Measurements from ENCODE around the gene PAX8.

DNA sequence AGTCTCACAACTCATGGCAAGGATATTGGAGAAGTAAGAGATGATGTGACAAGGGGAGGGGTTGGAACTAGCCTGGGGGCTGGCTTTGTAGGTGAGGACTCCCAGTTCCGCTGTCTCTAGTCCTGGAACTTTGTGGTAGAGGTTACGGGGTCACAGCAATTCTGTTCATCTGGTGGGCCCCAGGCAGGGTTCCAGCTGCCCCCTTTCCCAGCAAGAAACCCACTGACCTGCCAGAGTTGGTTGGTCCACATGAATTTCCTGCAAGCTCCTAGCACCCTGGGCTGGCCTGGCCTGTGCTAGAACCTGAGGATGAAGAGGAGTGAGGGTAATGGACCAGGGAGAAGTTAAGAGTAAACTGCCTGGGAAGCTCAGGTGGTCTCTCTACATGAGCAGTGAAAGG is 63.7 kb downstream of the PAX8 start:
- TF ChIP-seq, protein P1, sequence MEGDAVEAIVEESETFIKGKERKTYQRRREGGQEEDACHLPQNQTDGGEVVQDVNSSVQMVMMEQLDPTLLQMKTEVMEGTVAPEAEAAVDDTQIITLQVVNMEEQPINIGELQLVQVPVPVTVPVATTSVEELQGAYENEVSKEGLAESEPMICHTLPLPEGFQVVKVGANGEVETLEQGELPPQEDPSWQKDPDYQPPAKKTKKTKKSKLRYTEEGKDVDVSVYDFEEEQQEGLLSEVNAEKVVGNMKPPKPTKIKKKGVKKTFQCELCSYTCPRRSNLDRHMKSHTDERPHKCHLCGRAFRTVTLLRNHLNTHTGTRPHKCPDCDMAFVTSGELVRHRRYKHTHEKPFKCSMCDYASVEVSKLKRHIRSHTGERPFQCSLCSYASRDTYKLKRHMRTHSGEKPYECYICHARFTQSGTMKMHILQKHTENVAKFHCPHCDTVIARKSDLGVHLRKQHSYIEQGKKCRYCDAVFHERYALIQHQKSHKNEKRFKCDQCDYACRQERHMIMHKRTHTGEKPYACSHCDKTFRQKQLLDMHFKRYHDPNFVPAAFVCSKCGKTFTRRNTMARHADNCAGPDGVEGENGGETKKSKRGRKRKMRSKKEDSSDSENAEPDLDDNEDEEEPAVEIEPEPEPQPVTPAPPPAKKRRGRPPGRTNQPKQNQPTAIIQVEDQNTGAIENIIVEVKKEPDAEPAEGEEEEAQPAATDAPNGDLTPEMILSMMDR (conservative IDR thresholded peaks at IDR 0.05; ENCODE audit: low read depth, low read length): no peak
- TF ChIP-seq EZH2 (IDR thresholded peaks at IDR 0.05; ENCODE audit: borderline replicate concordance, low read depth, low read length, poor library complexity, severe bottlenecking): no peak
